Astrocyte (in vitro differentiated cells and primary cell): ENCODE results near the gene RTL10.

Experiments
- EZH2 ChIP-seq: IDR thresholded peaks from 2 replicates; pipeline ENCODE4 v1.6.1; 2012; ENCODE audit warnings: mild to moderate bottlenecking, low read length, inconsistent platforms; ENCODE audit not compliant: insufficient read depth
- TF ChIP-seq, protein P1 (sequence below): IDR thresholded peaks from 2 replicates; pipeline ENCODE4 v1.5.1; 2011; ENCODE audit warnings: low read depth, mild to moderate bottlenecking, inconsistent platforms, low read length, moderate library complexity; ENCODE audit not compliant: insufficient read depth

DNA sequence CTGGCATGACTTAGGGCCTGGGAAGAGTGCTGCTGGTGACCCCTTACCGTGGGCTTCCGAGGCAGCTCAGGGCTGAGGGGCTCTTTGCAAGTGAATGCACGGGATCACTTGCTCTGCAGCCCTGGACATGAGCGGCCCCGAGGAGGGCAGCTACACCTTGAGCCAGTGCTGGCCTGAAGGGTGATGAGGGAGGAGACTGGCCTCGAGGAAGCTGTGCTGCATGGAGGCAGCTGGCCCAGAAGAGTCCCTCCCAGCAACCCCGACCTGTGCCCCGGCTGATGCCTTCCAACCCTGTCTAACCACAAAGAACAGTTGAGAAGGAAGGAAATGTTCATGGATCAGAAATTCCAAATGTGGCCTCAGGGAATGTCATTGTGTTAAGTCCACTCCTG is 48.9 kb downstream of the RTL10 start:
- TF ChIP-seq, protein P1, sequence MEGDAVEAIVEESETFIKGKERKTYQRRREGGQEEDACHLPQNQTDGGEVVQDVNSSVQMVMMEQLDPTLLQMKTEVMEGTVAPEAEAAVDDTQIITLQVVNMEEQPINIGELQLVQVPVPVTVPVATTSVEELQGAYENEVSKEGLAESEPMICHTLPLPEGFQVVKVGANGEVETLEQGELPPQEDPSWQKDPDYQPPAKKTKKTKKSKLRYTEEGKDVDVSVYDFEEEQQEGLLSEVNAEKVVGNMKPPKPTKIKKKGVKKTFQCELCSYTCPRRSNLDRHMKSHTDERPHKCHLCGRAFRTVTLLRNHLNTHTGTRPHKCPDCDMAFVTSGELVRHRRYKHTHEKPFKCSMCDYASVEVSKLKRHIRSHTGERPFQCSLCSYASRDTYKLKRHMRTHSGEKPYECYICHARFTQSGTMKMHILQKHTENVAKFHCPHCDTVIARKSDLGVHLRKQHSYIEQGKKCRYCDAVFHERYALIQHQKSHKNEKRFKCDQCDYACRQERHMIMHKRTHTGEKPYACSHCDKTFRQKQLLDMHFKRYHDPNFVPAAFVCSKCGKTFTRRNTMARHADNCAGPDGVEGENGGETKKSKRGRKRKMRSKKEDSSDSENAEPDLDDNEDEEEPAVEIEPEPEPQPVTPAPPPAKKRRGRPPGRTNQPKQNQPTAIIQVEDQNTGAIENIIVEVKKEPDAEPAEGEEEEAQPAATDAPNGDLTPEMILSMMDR = no peak
- no peak for TF ChIP-seq EZH2
